ENCODE data around the gene ADRA2C. TPM values are rescaled to one million over a fixed set of nuclear protein-coding genes. Genes with fewer than 3 reads are reported as not detected.

The ADRA2C gene
- polyA plus RNA-seq, 1 donor, result 7.2 TPM

- DNase-seq, result no peak
These were observed 9.7 kb upstream of the ADRA2C start for GRCh38 chr4:3756343-3757059.

- DNase-seq, result no peak
These were observed 6.9 kb upstream of the ADRA2C start for GRCh38 chr4:3759236-3759635.

- DNase-seq, result no peak
These were observed 5.8 kb upstream of the ADRA2C start for GRCh38 chr4:3760346-3760745.

DNA sequence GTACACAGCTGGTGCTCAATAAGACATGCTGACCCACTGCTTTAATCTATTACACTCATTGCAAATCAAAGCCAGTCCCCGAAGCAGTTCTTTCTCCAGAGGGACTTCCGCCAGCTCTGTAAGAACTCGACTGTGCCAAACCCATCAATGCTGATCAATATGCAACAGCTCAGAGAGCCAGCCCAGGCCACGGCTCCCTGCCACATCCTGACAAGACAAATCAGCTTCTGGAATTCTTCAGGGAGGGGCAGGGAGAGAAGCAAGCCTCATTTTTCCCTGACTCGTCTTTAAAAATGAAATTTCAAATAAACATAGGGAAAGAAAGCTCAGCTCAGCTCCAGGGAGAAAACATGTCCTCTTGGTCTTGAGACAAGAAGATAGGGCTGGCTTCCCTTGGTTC, 5.3 kb upstream of the ADRA2C start:
- no peak for DNase-seq

- no peak for DNase-seq
These were observed 3.9 kb upstream of the ADRA2C start for GRCh38 chr4:3762264-3762663.

GRCh38 chr4:3762753-3763549, 3.2 kb upstream of the ADRA2C start:
- DNase-seq, result no peak

DNA sequence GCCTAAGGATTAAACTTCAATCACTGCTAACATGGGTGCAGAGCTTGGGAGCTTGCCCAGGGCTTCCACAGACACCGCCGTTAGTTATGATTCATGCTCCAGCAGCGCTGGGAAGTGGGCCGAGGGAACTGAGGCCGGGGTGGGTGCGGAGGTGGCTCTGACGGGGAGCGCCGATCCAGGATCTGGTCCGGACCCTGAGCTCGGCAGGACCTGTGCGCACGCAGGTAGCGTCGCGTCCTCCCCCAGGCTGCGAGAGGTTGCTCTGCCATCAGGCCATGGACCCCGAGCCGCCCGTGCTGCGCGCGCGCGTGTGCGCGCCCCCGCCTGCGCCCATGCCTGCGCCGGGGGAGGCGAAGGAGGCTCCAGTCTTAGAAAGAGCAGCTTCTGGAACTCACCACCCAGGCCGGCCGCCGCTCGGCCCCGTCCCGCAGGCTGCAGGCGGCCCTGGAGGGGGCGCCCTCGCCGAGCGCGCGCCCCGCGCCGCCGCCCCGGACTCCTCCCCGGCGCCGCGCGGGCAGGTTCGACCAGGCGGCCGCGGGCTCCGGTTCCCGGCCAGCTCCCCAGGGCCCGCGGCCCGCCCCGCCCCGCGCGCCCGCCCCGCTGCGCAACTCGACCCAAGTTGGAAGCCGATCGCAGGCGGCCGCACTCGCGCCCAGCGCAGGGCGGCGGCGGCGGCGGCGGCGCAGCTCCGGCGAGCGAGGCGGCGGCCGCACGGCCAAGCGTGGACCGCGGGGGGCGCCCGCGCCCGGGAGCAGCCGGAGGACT, 732 bp upstream of the ADRA2C start:
- DNase-seq, result no peak

DNA sequence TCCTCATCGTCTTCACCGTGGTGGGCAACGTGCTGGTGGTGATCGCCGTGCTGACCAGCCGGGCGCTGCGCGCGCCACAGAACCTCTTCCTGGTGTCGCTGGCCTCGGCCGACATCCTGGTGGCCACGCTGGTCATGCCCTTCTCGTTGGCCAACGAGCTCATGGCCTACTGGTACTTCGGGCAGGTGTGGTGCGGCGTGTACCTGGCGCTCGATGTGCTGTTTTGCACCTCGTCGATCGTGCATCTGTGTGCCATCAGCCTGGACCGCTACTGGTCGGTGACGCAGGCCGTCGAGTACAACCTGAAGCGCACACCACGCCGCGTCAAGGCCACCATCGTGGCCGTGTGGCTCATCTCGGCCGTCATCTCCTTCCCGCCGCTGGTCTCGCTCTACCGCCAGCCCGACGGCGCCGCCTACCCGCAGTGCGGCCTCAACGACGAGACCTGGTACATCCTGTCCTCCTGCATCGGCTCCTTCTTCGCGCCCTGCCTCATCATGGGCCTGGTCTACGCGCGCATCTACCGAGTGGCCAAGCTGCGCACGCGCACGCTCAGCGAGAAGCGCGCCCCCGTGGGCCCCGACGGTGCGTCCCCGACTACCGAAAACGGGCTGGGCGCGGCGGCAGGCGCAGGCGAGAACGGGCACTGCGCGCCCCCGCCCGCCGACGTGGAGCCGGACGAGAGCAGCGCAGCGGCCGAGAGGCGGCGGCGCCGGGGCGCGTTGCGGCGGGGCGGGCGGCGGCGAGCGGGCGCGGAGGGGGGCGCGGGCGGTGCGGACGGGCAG, 792 bp downstream of the ADRA2C start:
- DNase-seq, result no peak

- DNase-seq, result no peak
These were observed 1.5 kb downstream of the ADRA2C start for GRCh38 chr4:3767570-3768288.

DNA sequence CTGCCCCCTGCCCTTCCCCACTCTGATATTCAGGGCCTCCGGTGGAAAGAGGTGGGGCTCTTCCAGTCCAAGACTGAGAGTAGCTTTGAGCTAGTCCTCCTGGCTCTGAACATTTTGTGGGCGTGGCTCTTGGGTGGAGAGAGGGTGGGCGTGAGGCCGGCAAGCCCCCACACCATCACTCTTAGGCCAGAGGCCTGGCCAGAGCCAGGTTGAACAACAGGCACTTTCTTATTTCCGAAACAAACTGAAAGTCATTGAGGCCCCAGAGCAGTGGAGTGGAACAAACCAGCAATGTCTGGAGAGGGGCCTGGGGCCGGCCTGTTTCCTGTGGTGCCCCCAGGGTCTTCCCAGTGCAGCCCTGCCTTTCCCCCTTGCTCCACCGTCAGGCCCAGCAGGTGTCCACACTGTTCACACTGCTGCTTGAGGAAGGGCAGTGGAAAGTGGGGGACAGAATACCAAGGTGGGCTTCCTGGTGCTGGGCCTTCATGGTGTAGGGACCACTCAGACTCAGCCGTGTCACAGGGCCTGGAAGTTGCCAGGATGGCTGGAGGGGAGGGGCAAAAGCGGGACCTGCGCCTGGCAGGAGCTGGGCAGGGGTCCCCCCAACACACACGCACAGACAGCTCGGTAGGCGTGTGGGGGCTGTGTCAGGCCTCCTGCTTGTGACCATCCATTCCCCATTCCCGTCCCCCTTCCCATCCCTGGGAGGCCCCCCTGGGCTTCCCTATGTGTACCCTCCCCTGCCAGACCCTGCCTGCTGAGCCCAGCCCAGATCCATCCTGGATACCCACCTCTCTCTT, 2.9 kb downstream of the ADRA2C start:
- DNase-seq, result no peak

DNA sequence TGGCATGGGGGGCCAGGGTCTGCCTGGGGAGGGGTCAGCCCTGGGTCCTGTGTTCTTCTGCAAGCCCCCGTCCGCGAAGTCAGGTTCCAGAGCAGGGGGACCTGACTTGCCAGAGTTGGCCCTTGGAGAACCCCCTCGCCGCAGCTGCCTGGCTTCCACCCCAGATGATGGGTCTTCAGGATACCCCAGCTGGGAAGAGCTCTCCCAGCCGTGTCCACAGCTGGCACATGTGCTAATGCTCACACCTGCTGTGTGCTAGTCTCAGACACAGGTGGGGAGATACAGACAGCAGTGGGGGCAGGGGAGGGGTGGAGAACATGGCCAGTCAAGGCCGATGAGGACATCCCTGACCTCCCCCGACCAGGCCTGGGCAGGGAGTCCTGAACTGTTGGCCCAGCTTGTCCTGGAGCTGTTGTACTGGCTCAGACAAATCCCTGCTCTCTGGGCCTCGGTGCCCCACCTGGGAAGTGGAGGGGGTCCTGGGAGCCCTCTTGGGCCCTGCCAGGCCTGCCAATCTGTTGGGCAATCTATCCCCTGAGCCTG, 3.5 kb downstream of the ADRA2C start:
- DNase-seq, result no peak

GRCh38 chr4:3770323-3771163, 4.4 kb downstream of the ADRA2C start:
- DNase-seq, result no peak

GRCh38 chr4:3771164-3771809, 5.1 kb downstream of the ADRA2C start:
- DNase-seq, result no peak

DNA sequence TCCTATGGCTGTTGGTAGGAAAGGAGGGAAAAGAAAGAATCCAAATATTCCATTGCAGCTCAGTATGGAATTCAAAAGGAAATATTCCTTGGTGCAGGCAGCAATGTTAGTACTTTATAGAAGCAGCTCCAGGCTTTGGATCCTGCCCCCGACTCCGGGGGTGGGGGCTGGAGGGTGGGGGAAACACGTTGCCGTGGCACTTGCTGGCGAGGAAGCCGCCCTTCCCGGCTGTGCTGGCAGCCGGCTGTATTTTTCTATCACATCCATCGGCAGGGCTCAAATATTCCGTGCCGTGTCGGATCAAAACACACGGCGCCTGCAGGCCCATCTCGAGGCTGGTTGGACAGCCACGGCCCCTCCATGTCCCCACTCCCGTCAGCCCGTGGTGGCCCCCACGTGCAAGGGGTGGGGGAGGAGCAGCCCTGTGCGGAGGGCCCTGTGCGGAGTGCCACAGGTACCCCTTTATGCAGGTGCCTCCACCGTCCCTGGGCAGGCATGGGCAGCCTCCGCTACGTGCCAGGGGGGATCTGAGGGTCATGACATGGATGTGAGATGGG, 5.8 kb downstream of the ADRA2C start:
- DNase-seq, result no peak

DNA sequence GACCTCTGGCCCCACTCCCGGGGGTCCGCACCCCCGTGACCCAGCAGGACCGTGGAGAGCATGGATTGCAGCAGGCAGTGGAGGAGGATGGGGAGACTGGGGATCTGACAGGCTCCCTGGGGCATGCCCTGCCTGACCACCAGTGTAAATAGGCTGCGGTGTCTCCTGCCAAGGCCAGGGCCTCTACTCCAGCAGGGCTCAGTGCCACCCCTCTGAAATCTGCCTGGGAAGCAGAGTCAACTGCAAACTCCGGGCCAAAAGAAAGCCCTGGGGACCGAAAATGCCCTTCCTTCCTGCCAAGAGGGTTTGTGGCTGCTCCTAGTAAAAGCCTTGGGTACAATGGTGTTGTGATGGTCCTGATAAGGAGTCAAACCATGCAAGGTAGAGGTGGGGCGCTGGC, 6.4 kb downstream of the ADRA2C start:
- DNase-seq, result no peak

DNA sequence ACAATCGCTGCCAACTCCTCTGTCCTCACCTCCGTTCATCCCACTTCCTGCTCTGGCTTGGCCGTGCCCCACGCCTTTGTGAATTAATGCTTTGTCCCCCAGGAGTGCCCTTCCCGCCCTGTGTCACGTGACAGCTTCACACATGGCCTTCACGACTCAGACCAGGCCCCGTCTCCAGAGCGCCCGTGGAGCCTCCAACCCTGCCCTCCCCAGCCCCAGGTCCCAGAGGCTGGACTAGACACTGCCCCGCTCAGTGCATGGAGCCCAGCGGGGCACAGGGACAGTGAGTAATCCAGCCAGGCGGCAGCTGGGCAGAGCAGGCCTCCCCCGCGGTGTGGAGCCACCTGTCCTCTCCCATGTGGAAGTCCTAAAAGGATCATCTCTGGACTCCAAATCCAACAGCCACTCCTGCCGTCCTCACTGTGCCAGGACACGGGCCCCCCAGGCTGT, 7.4 kb downstream of the ADRA2C start:
- DNase-seq, result no peak

DNA sequence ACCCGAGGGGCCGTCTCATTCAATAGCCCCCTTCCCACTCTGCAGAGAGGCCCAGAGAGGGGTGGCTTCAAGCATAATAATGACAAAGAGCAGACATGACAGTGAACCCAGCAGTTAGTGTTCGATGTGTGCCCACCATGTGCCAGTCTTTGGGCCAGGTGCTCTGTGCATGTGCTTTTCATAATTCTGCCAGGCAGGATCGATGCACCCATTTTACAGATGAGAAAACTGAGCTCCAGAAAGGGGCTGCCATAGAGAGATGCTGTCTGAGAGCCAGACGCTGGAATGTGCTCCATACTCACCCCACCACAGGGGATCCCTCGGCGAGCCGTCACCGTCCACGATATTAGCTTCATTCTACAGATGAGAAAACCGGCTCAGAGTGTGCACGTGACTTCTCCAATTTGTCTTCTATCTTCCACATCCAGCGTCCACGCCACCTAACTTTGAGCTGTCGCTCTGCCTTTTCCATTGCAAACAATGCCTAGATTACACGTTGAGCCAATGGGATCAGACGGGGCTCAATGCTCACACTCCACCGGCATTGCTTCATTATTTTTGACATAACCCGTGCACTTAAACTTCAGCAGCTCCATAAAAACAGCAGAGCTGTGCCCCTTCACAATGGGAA, 8.2 kb downstream of the ADRA2C start:
- no peak for DNase-seq

GRCh38 chr4:3775005-3775404, 8.8 kb downstream of the ADRA2C start:
- DNase-seq, result no peak

Data from left kidney (tissue), 2 donors.